GM19452 (cell line): ENCODE measurements around the gene SCNM1.

Experiments
- ATAC-seq: cut with Tn5 transposase; IDR thresholded peaks from one replicate; pipeline ENCODE4 v1.9.1; 2021; ENCODE audit not compliant: unreplicated experiment

SCNM1 gene

DNA sequence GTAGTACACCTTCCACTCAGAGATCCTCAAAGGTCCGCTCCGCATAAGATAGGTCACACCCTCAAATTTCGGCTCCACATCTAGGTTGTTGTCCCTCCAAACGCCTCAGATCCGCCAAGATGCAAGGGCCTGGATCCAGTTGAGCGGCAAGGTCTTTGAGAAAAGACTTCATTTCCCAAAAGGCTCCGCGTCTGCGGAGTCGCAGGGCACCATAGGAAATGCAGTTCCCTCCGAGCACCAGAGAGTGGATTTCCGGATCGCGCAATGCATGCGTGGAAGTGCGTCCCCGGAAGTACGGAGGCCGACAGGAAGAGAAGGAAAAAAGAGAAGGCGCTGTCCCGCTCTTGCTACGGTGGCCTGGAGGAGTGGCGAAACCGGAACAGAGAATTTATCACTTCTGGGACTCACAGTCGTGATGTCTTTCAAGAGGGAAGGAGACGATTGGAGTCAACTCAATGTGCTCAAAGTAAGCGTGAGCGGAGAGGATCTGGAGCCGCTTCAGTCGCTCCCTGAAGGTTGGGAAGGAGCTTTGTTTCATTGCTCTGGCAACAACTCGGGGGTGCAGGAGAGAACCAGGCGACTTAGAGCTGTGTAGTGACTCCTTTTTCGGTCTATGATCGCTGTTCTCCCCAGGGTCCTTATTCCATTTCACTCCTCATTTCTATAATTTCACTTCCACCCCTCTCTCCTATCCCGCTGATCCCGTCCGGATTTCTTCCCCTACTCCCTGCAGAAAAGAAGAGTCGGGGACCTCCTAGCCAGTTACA lies at the start of gene SCNM1, which contains the start of gene LYSMD1:
SCNM1 (plus strand) TSS at position 407 of the 767 bp plus-strand sequence; CDS start at position 416, 9 bp downstream.
LYSMD1 (minus strand) TSS at position 165 of the 767 bp plus-strand sequence. CDS start 644 bp downstream, outside the sequence.
- peak; percentile 88 for ATAC-seq

DNA sequence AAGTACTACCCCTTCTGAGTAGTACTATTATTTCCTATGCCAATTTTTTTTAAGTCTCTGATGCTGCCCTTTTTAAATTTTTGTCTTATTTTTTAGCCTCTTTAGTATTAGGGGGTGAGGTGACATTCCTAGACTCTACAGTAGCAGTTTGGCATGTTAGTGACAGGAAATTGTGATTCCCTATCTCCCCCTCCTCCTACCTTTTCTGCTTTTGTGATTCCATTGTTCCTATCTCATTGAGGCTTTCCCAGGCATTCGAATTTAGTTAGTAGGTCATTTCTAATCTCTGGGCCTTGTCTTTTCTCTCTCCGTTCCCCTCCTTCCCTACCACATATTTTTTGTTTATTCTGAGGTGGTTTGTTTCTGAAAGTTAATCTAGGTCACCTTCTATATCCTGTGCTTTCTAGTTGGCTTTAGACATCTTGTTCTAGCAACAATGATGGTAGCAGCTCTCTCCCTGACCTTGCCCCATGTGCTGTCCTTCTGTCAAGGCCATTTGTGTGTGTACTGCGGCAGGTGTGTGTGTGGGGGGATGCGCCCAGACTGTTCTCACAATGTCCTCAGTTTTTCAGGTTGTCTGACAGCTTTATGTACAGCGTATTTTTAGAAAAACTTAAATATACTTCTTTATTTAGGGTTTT lies 41.1 kb upstream of the SCNM1 start:
- ATAC-seq: no peak

DNA sequence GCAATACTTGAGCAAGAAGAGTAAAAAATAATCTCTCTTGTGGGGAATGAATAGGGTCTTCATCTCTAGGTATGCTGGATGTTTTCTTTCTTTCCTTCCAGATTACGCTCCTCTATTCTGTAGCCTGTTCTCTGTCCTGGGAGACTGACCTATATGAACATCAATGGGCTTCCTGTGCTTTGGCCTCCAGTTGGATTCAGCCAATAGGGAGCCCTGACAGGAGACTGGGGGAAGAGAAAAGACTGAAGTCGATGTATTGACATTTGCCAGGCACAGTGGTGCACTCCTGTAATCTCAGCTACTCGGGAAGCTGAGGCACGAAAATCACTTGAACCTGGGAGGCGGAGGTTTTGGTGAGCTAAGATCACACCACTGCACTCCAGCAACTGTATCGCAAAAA lies 37.1 kb upstream of the SCNM1 start:
- ATAC-seq: no peak

DNA sequence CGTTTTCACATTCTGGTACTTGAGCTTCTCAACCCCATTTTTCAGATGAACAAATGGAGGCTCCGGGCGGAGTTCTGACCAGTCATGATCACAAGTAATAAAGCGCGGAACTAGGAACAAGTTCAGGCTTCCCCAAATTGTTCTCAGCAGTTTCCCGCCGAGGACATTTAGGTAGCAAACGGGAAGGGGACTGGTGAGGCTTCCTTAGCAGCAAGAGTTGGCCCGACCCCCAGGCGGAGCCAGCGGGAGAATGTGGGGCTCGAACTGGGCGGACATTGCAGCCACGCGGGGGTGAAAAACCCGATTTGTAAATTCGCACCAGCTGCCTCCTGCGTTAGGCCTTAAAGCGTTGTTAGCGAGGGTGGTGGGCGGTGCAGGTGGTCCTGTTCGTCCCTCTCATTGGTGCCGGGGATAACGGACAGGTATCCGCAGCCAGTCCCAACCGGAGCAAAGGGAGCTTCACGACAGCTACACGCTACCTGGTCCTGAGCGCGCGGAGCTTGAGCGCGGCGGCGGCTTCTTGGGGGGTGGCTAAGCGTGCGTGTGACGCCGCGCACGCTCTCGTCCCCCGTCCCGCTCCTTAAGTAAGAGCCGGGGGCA lies 34.9 kb upstream of the SCNM1 start:
- ATAC-seq: peak; percentile 67

DNA sequence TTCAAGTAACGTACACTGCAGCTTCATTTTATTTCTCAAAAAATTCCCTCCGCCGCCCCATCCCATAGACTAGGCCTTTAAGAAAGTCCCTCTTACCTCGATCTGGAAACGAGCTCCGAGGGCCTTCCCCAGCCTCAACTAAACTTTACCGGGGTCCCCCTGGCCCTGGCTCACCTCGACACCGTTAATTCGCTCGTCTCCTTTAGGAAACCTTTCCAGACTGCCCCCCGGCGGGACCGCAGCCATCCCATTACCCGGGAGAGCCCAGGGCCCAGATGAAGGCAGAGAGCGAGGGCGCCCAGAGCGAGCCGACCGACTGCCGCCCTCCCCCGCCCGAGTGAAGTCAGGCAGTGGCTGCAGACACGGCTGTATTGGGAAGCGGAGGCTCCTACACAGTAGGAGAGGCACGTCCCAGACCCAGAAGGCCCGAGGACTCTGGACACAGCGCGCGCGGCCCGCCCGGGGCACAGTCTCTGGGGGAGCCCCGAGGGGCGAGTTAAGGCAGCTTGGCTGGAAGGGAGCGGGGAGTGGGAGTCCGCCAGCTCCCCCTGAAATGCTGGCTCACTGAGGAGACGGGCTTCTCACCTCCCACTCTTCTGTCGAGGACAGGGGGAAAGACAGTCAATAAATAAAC lies 34.1 kb upstream of the SCNM1 start:
- ATAC-seq: no peak

DNA sequence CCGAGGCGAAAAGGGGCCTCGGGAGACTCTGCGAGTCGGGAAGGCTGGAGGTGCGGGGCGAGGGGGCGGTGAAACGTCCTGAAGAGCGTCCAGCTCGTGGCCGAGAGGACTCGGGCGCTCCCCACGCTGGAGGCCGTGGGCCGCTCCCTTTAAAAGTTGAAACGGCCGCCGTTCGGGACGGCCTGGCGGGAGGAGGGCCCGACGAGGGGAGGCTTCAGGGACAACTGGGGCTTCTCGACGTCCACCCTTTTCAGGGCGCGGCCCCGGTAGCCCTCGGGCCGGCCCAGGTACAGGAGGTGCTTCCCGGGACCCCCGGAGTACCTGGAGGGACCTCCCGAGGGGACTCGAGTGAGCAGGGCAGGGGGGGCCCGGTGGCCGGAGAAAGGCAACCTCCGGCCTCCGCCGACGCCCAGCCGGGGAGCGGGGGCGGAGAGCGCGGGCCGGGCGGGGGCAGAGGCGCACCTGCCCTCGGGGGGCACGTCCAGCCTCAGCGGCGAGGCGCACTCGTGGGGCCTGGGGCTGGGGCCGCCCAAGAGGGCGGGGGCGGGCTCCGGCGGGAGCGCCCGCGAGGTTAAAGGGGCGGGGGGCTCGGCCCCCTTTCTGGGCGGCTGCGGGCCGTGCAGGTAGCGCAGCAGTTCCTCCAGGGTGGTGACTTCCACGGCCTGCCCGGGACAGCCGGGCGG lies 33.5 kb upstream of the SCNM1 start:
- no peak for ATAC-seq

DNA sequence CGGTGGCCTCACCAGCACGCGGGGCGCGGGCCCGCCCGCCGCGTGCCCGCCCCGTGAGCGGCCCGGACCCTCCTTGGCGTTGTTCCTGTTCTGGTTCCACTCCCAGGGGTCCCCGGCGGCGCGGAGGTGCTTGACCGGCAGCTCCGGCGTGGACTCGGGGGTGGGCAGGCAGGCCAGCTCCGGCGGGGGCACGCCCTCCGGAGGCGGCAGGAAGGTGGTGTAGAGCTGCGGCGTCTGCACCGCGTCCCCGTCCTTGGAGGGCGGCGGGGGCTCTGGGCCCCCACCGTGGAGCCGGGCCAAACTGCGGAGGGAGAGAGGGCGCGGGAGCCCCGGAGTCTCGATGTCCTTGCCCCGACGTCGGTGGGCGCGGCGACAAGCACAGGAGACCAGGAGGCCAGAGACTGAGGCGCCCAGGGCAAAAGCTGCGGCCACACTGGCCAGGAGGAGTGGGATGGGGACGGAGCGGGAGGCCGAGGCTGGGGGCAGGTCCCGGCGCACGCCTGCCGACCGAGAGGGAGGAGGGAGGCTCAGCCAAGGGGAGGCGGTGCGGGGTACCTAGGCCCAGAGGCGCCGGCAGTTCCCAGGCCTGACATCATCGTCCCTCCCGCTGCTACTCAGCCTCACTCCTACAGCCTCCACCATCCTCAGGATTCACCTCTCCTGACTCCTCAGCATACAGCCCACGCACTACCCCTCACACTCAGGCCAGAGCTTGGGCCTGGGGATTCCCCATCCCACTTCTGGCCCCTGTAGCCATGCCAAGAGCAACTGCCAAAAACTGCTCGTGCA lies 32.7 kb upstream of the SCNM1 start:
- no peak for ATAC-seq

DNA sequence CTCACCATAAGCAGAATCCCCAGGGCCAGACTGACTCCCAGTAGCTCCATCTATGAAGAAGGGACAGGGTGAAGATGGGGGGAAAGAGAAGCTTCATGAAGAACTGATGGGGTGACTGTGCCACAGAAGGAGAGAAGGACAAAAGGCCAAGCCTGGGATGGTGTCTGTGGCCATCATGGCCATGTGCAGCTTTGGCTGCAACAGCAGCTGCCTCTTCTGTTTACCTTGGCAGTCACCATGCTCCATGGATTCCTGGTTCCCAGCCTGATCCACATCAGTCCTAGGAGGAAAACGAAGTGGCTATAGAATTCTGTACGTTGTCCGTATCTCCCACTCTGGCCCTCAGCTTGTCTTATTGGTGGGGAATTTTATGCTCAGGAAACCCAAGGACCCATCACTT lies 31.5 kb upstream of the SCNM1 start:
- no peak for ATAC-seq

GRCh38 chr1:151134991-151135390 lies 31.0 kb upstream of the SCNM1 start:
- no peak for ATAC-seq

DNA sequence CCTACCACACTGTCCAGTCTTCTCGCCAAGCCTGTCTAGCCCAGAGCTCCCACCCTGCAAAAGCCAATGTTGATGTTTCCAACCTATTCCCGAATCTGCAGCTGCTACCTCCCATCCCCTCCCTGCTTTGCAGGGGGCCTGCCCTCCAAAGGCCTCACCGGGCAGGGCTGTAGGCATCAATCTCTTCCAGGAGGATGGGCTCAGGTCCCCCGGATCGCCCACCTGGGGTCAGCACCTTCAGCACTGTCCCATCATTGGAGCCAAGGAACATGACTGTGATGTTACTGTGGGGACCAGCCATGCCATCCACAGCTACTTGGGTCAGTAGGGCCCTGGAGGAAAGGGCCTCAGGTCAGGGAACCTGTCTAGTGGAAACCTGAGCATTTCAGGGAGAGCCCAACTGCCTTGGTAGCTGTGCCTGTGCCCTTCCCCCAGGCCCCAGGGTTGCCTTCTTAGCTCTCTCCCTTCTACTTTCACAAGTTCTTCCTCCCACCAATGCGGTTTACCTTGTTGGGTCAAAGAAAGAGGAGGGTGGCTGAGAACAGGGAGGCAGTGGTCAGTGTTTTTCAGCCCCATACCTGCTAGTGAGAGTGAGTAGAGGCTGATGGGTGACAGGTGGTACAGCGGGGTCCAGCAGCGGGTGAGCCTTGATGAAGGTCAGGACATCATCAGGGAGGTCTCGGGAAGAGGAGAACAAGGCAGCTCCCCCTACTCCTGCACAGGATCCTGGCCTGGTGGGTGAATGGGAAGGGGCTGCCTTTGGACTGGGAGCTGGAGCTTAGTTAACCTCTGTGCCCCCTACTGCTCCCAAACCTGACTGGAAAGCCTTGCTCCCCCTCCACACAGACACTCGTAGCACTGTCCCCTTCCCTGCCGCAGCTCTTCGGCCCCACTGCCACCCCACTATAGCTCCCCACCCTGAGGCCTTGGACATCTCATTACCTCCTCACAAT lies 30.2 kb upstream of the SCNM1 start:
- ATAC-seq: no peak

DNA sequence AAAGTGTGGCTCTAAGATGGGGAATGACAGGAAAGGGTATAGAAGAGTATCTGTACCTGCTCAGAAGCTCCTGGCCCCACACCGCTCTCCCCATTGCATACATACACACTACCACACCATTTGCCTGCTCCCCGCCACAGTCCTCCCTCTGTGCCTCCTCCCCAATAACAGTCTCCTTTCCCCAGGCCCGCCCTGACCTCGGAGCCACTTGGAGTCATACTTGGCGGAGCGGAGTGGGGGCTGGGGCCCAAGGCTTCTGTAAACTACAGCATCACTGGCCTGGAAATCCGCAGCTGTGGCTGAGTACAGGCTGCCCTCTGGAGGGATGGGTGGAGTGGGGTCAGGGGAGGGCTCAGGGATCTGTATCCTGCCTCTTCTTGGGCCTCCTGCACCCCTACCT lies 28.2 kb upstream of the SCNM1 start:
- no peak for ATAC-seq

- ATAC-seq: no peak
These were observed 23.4 kb upstream of the SCNM1 start for GRCh38 chr1:151142411-151143056.

GRCh38 chr1:151143057-151143435 lies 22.9 kb upstream of the SCNM1 start:
- ATAC-seq: no peak

DNA sequence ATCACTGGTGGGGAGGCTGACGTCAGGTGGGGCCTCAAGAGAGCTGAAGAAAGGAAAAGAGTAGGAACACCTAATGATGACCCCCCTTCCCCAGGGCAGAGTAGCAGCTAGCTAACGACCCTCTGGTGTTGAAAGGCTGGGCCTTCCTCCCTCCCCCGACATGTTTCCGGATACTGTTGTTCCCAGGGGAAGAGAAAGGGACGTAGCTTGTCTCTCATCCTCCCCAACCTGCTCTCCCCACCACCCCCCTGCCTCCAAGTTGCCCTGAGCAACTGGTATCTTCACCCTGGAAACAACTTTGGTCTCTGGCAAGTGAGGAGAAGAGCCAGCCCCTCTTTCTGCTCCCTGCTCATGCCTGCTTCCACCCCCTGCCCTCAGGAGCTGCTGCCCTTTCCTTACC lies 22.0 kb upstream of the SCNM1 start:
- ATAC-seq: no peak

GRCh38 chr1:151144474-151145303 lies 21.3 kb upstream of the SCNM1 start:
- ATAC-seq: no peak

DNA sequence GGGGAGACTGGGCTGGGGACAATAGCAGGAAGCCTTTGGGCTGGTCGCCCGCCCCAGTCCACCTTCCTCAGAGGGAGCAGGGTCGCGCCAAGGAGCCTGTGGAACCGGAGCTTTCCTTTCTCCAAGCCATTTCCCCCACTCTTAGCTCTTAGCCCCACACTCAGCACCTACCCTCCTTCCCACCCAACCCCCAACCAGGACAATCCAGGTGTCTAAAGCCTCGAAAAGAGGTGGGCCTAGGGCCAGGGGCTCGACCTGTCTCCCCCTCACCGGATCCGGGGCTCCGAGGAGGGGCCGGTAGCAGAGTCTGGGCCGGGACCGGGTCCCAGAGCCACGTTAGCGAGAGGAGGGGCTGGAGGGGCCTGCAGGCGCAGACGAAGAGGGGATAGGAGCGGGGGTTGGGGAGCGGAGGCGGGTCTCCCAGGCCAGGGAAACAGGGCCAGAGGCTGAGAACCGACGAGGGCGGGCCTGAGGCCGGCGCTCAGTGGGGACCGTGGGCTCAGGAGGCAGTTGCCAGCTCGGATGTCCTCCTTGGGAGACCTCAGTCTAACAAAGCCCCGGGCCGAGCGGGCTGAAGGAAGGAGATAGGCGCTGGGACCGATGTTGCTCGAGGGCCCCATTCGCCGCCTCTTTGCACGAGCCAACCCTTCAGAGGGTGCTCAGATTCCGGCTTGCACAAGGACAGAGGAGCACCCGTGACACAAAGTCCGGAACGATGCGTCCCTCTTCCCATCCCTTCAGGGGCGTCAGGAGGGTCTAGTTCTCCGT lies 20.5 kb upstream of the SCNM1 start:
- ATAC-seq: no peak

GRCh38 chr1:151146072-151146411 lies 19.9 kb upstream of the SCNM1 start:
- no peak for ATAC-seq
